GM12891 (cell line): ENCODE results near the gene BCAN.

Experiments
- PAX5 ChIP-seq: IDR thresholded peaks from 2 replicates; pipeline ENCODE4 v1.6.1; 2011; ENCODE audit warnings: low read length, moderate library complexity, mild to moderate bottlenecking; ENCODE audit not compliant: insufficient read depth, severe bottlenecking
- POLR2A ChIP-seq: IDR thresholded peaks from 2 replicates; pipeline ENCODE4 v1.6.1; 2011; ENCODE audit warnings: low read depth, low read length, control low read depth
- POLR2AphosphoS5 ChIP-seq: IDR thresholded peaks from 2 replicates; pipeline ENCODE4 v1.6.1; 2011; ENCODE audit warnings: low read depth, low read length, control low read depth
- SPI1 ChIP-seq: IDR thresholded peaks from 2 replicates; pipeline ENCODE4 v1.6.1; 2011; ENCODE audit warnings: low read depth, low read length, control low read depth

DNA sequence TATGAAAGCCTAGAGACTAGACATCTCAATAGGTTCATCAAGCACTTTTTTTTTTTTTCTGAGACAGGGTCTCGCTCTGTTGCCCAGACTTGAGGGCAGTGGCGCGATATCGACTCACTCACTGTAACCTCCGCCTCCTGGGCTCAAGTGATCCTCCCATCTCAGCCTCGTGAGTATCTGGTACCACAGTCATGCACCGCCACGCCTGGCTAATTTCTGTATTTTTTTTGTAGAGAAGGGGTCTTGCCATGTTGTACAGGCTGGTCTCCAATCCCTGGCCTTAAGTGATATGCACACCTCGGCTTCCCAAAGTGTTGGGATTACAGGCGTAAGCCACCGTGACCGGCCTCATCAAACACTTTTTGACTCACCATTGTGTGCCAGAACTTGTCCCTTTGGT is 40.0 kb upstream of the BCAN start:
- TF ChIP-seq POLR2AphosphoS5, result no peak
- no peak for TF ChIP-seq POLR2A
- no peak for TF ChIP-seq SPI1
- peak; percentile 24 for TF ChIP-seq PAX5
